WI38 (cell line): Measurements from ENCODE around the gene RNF149.
"Not testable (repeated sequence)": the region's sequence is repeated elsewhere in the genome, so short reads cannot be mapped to it uniquely, and the experiment has no call there.

Source experiments
- H3K4me3 ChIP-seq: 2 replicates; pipeline ENCODE4 v1.5.1; 2011; ENCODE audit warnings: low read depth, mild to moderate bottlenecking, control low read depth, low read length
- TF ChIP-seq, protein P1 (sequence below): IDR thresholded peaks from 2 replicates; pipeline ENCODE4 v1.5.1; 2012; ENCODE audit warnings: low read depth, mild to moderate bottlenecking, control low read depth, low read length

RNF149 gene

GRCh38 chr2:101238930-101239759 is 69.4 kb downstream of the RNF149 start:
- no peak overlapping the region for H3K4me3 ChIP-seq
- TF ChIP-seq, protein P1, sequence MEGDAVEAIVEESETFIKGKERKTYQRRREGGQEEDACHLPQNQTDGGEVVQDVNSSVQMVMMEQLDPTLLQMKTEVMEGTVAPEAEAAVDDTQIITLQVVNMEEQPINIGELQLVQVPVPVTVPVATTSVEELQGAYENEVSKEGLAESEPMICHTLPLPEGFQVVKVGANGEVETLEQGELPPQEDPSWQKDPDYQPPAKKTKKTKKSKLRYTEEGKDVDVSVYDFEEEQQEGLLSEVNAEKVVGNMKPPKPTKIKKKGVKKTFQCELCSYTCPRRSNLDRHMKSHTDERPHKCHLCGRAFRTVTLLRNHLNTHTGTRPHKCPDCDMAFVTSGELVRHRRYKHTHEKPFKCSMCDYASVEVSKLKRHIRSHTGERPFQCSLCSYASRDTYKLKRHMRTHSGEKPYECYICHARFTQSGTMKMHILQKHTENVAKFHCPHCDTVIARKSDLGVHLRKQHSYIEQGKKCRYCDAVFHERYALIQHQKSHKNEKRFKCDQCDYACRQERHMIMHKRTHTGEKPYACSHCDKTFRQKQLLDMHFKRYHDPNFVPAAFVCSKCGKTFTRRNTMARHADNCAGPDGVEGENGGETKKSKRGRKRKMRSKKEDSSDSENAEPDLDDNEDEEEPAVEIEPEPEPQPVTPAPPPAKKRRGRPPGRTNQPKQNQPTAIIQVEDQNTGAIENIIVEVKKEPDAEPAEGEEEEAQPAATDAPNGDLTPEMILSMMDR = no peak

- not testable (repeated sequence) for H3K4me3 ChIP-seq
These were observed 70.6 kb downstream of the RNF149 start for GRCh38 chr2:101237944-101238343.

DNA sequence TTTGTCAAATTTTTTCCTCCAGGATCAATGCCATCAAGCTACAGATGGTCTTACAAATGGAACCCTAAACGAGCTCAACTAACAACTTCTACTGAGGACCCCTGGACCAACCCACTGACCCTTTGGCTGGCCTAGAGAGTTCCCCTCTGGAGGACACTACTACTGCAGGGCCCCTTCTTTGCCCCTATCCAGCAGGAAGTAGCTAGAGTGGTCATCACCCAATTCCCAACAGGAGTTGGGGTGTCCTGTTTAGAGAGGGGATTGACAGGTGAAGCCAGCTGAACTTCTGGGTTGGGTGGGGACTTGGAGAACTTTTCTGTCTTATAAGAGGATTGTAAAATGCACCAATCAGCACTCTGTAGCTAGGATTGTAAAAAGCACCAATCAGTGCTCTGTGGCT is 72.5 kb downstream of the RNF149 start:
- H3K4me3 ChIP-seq = not testable (repeated sequence)

GRCh38 chr2:101234169-101234938 is 74.1 kb downstream of the RNF149 start:
- H3K4me3 ChIP-seq = no peak overlapping the region
- TF ChIP-seq, protein P1 = no peak

- H3K4me3 ChIP-seq = no peak overlapping the region
- TF ChIP-seq, protein P1 = no peak
These were observed 75.7 kb downstream of the RNF149 start for GRCh38 chr2:101232770-101233169.

- TF ChIP-seq, protein P1 = no peak
- H3K4me3 ChIP-seq = no peak overlapping the region
These were observed 76.4 kb downstream of the RNF149 start for GRCh38 chr2:101231937-101232730.

DNA sequence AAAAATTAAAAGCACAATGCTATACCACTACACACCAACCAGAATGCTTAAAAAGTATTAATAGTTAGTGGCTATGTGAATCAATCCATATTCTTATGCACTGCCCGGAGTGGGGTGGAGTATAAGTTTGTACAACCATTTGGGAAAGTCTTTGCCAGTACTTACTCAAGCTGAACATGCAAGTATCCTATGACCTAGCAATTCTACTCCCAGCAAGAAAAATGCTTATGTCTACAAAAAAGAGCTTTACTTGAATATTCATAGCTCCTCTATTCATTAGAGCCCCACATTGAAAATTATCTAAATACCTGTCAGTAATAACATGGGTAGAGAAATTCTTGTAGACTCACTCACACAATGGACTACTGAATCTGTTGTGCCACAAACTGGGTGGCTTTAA is 77.3 kb downstream of the RNF149 start:
- TF ChIP-seq, protein P1 = no peak
- H3K4me3 ChIP-seq = no peak overlapping the region
